HL-60/S4 treated with phorbol 12-myristate 13-acetate at 8.2 ng/mL for 4 days and 3 days (cell line): ENCODE measurements around the gene SOX6.
"Not testable (repeated sequence)": the region's sequence is repeated elsewhere in the genome, so short reads cannot be mapped to it uniquely, and the experiment has no call there.

ENCODE experiments used
- in situ Hi-C: fragments of 300-500 bp; cut with MboI; formaldehyde crosslinking; loops from 2 replicates; pipeline ENCODE4 v1.15.0; 2022; ENCODE audit warnings: low sequenced_read_pairs

The SOX6 gene

GRCh38 chr11:16111690-16112089 is 244.7 kb downstream of the SOX6 start:
- in situ Hi-C loops = no loop called here

GRCh38 chr11:16110886-16111285 is 245.5 kb downstream of the SOX6 start:
- in situ Hi-C loops = no loop called here

GRCh38 chr11:16099343-16099900 is 256.9 kb downstream of the SOX6 start:
- in situ Hi-C loops = no loop called here

GRCh38 chr11:16098526-16099205 is 257.7 kb downstream of the SOX6 start:
- in situ Hi-C loops = no loop called here

- in situ Hi-C loops = no loop called here
Observed at GRCh38 chr11:16097543-16097942, 258.8 kb downstream of the SOX6 start.

- in situ Hi-C loops = no loop called here
Observed at GRCh38 chr11:16096336-16096735, 260.0 kb downstream of the SOX6 start.

GRCh38 chr11:16095756-16096155 is 260.6 kb downstream of the SOX6 start:
- in situ Hi-C loops = no loop called here

- in situ Hi-C loops = no loop called here
Observed at GRCh38 chr11:16093889-16094653, 262.3 kb downstream of the SOX6 start.

GRCh38 chr11:16091862-16092261 is 264.5 kb downstream of the SOX6 start:
- in situ Hi-C loops = no loop called here

- in situ Hi-C loops = no loop called here
Observed at GRCh38 chr11:16089481-16089880, 266.9 kb downstream of the SOX6 start.

- in situ Hi-C loops = no loop called here
Observed at GRCh38 chr11:16088774-16089173, 267.6 kb downstream of the SOX6 start.

- in situ Hi-C loops = no loop called here
Observed at GRCh38 chr11:16087886-16088285, 268.5 kb downstream of the SOX6 start.

GRCh38 chr11:16086229-16086819 is 270.0 kb downstream of the SOX6 start:
- in situ Hi-C loops = no loop called here

- in situ Hi-C loops = no loop called here
Observed at GRCh38 chr11:16082095-16083055, 274.0 kb downstream of the SOX6 start.

GRCh38 chr11:16081382-16082094 is 274.8 kb downstream of the SOX6 start:
- in situ Hi-C loops = no loop called here

GRCh38 chr11:16080688-16081381 is 275.5 kb downstream of the SOX6 start:
- in situ Hi-C loops = no loop called here

- in situ Hi-C loops = no loop called here
Observed at GRCh38 chr11:16078936-16079335, 277.4 kb downstream of the SOX6 start.

- in situ Hi-C loops = no loop called here
Observed at GRCh38 chr11:16070573-16070972, 285.8 kb downstream of the SOX6 start.

GRCh38 chr11:16067268-16067667 is 289.1 kb downstream of the SOX6 start:
- in situ Hi-C loops = not testable (repeated sequence)
